HG02571 (cell line): ENCODE data around the gene MYEF2.

Source experiments
- ATAC-seq: cut with Tn5 transposase; IDR thresholded peaks from one replicate; pipeline ENCODE4 v1.9.1; 2021; ENCODE audit warnings: mild to moderate bottlenecking, moderate library complexity; ENCODE audit not compliant: unreplicated experiment

The MYEF2 gene

DNA sequence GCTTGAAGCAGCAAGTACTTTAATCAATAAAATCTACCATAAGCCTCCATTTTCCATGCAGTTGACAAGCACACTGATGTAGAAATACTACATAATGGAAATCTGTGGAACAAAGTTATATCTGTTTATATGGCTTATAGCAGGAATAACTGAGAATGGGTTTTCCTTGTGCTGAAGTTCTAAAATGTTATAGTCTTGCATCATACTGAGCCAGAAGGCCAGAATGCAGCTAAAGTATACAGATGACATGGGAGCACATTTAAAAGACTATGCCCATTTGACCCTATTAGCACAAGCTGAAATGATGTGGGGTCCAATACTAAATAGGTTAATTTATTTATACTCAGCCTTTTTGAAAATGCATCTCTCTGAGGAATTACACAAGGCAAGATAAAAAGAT lies 32.2 kb downstream of the MYEF2 start:
- no peak for ATAC-seq

DNA sequence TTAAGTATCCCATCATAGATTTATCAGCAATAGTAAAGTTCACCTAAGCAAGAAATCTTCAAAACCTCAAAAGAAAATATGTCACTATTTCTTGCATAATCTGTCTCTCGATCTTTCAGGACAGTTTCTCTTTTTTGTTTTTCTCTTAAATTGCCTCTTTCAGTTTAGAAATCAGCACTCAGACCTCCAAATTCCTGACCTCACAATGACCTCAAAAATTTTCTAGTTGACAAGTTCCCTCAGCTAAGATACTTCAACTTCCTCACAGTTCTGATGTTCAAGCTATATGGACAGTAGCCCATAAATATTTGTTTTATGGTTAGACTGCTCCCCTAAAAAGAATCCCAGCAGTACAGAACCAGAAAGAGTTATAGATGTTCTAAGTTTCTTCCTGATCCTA lies 33.2 kb downstream of the MYEF2 start:
- no peak for ATAC-seq

DNA sequence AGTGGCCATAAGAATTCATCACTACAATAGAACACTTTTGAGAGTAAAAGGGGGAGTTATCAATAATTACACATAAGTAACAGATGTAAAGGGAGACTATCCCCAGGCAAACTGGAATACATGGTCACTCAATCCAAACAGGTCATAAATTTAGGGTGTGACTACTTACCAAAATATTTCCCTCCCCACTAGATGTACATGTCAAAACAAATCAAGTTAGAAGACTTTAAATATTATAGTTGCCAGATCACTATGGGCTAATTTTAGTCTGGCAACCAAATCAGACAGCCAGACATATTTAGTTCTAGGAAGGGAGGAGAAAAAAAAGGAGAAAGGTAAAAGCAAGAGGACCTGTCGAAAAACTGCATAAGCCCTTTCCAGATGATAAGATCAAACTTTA lies 34.2 kb downstream of the MYEF2 start:
- ATAC-seq, result no peak

DNA sequence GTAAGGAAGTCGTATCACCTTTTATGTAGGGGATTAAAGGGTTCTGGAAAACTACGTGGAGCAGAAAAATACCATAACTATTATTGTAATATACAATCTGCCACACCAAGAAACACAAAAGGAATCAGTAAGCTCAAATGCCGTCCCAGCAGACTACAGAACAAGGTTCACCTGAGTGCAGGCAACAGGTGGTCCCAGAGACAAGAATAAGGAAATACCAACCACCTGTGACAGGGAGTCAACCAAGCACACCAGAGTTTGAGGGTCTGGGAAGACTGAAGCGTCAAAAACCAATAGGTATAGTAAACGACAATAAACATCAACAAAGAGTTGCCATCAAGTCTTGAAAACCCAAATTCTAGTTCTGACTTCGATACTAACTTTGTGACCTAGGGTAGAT lies 45.2 kb downstream of the MYEF2 start:
- ATAC-seq, result no peak

DNA sequence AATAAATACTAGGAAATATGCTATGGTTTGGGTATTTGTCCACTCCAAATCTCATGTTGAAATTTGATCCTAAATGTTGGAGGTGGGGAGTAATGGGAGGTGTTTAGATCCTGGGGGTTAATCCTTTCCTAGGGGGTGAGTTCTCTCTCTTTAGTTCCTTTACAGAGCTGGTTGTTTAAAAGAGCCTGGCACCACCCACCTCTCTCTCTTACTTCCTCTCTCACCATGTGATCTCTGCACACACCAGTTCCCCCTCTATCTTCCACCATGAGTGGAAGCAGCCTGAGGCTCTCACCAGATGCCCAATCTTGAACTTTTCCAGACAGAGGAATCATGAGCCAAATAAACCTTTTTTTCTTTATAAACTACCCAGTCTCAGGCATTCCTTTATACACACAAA lies 46.8 kb downstream of the MYEF2 start:
- ATAC-seq, result no peak

DNA sequence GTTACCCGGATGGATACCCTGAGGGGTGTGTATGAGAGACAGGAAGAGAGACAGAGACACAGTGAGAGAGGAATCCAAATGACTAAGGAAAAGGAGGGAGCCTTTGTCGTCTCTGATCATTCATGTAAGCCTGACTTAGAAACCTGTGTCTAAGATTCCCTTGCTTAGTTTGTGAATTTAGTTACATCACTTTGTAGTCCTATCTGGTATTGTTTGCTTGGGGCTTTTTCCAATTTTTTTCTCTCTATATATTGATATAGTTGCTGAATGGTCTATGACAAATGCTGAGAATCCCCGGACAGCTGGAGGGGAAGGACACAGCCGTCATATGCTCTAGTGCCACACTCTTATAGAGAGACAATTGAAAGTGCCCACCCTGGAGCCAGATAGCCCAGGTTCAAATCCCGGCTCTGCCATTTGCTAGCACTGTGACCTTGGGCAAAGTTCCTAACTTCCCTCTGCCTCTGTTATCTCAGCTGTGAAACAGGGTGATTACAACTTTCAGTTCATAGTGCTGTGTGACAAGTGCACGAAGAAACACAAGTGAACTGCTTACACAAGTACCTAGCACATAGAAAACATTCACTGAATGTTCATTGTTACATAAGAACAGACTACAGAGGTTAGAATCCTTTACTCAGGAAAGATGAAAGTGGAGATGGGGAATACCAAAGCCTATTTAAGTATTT lies 51.3 kb downstream of the MYEF2 start:
- ATAC-seq, result no peak

DNA sequence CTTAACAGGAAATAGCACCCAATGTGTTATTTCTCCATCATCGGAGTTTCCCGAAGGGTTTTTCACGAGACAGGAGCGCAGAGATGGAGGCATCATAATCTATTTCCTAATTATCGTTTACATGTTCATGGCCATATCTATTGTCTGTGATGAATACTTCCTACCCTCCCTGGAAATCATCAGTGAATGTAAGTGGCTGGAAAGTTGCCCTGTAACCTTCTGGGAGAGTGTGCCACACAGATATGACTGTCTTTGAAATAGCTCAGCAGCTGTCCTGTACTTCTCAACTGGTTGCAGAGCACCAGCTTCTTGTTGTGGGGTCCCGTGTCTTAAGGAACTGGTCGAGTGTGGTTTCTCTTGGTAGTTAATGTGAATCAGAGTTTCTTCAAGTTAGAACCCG lies 56.2 kb downstream of the MYEF2 start:
- ATAC-seq, result no peak

DNA sequence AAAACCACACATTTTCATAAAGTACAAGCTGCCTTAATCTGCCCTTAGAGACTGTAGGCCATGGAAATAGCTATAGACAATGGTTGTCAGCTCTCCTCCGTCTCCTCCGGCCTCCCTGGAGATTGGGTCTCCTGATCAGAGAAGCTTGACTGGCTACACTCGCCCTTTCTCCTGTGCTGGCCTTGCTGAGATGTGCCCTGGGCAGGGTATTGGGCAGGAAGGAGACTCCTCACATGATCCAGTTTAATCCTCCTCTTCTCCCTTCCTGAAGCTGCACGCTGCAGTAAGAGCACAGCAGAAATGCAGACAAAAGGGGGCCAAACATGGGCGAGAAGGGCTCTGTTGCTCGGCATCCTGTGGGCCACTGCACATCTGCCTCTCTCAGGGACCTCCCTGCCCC lies 57.4 kb downstream of the MYEF2 start, which contains the start of gene SLC24A5:
Gene SLC24A5 (plus strand): TSS at position 246 of the 400 bp plus-strand sequence. CDS start 55 bp downstream, at position 301.
- ATAC-seq, result no peak

DNA sequence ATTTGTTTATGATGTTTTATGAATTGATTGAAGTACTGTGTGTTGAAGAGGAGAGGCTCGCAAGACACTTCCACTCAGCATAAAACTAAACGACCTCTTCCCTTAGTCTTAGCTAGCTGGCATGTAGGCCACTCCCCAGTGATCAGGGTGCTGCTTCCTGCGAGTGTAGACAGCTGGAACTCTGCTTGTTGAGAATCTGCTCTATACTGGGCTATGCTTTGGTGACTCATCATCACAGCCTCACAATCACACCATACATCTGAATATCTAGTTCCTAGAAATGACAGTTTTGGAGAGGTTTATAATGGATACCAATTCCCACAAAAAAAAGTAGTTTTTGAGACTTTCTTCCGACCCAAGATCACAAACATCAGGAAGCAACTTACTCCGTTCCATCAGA lies 58.8 kb downstream of the MYEF2 start:
- no peak for ATAC-seq

DNA sequence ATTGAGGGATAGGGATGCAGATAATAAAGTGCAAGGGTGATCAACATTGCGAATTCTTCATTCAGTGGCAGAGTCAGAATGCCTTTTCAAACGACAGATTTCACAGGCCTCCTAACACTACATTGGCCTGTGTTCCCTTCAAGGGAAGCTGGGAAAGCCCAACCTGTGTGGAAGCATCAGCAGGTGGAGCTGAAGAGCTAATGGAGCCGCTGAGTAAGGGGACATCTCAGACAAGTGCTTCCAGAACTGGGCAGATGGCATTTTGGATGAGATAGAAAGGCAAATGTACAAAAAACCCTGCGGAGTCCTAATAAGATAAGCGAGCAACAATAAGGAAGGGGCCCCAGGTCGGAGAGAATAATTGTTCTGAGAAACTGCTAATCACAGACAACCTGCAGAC lies 65.9 kb downstream of the MYEF2 start:
- ATAC-seq, result no peak

DNA sequence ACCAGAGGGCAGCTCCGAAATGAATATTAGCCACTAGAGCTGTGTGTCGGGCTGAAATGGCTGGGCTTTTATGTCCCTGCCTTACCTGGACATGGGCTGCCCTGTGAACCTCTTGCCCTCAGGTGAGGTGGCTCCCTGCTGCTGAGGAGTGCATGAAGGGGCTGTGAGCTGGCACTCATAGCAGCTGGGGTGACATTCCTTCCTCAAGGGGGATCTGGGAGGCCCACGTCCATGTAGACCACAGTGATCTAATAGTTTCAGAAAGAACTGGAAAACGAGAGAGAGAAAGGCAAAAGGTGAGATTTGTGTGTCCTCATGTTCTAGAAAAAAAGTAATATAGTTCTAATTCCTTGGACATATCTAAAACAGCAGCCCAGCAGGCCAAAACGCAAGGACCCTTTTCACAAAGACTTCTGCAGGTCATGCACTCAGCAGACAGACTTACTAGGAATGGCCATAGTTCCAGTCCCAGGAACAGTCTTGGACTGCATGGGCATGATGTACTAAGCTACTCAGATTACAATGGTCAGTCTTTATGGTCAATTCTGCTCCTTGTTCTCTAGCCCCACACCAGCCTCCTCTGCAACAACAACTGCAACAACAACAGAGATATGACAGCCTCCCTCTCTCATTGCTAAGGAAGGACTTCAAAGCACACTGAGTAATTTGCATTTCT lies 68.1 kb downstream of the MYEF2 start:
- ATAC-seq, result no peak

DNA sequence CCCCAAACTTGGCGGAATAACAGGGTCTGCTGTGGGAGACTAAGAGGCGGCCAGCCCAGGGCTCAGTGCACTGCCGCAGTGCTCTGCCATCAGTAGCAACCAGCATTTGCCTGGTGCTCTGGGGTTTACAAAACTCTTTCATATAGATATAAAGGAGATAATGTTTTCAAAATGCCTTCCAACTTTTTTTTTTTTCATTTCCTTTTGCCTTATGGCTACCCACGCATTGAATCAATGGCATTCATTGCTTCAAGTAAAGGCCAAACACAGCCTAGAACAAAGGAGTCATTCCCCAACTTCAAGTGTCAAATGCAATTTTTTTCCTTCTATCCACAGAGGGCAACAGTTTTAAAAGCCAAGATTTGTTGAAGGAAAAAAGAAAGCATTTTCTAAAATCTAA lies 68.9 kb downstream of the MYEF2 start:
- no peak for ATAC-seq

DNA sequence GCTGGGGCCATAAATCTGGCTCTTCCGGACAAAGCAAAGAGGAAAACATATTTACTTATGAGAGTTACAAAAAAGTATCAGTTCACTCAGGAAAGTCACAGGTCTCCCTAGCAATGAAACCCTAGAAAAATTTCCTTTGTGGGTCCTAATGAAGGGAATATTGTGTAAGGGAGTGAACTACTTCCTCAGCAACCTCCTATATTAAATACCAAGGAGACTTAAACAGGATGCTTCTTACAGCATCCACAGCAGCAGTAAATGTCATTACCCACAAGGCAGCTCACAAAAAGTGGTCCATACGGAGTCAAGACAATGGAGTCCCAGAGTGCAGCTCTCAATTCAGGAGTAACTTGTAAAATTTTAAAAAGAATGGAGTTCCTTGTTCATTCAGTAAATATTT lies 72.2 kb downstream of the MYEF2 start:
- ATAC-seq, result no peak

DNA sequence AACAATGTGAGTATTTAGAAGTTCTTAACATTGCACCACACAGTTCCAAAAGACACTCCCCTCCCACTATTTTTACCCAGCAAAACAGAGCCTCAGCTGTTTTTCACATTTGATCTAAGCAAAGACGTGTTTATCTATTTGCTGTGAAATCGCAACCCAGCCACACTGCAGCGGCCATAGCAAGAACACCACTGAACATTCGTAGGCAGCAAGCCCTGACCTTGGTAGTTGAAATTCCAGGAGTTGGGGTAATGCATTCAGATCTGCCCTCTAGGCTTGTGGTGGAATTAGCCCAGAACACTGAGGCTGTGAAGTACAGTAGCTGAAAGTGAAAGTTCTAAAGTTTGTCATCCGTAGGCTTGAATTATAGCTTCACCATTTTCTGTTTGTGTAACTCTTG lies 74.4 kb downstream of the MYEF2 start:
- no peak for ATAC-seq

DNA sequence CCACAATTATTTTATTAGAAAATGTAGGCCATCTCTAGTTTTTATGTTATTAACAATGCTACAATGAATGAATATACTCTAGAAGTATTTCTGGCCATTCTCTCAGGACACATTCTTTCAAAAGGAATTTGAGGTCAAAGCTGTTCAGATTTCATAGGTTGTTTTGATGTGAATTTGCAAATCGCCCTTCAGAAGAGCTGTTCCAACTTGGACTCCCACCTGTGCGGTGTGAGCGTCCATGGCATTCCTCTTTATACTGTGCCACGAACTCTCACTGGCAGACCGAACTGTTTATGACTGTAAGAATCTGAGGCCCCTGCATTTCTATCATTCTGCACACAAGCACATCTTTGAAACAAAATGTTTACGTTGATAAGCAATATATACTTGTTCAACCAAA lies 75.9 kb downstream of the MYEF2 start:
- no peak for ATAC-seq

DNA sequence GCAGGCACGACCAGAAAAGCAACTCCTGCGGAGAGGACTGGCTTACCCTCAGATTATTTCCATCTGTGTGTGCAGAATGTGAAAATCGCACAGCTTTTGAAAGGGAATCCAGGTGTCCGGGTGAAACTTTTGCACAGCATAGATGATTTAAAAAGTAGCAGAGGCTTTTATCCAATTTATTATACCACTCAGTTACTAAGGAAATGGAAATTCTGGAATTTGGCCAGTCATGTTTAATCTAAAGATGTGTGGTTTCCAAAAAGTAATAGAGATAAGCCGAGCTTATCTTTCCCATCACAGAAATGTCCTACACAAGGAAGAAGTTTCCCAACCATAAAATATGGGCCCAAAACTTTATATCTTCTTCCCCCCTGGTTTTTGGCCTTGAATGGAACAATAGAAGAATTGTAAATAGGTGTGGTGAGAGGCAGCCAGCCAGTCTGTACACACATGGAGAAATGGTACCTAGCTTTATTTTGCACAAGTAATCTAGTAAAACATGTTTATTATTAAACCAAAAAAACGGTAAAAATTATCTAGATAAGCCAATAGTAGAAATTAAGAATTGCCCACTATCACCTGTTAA lies 76.6 kb downstream of the MYEF2 start:
- ATAC-seq, result no peak

DNA sequence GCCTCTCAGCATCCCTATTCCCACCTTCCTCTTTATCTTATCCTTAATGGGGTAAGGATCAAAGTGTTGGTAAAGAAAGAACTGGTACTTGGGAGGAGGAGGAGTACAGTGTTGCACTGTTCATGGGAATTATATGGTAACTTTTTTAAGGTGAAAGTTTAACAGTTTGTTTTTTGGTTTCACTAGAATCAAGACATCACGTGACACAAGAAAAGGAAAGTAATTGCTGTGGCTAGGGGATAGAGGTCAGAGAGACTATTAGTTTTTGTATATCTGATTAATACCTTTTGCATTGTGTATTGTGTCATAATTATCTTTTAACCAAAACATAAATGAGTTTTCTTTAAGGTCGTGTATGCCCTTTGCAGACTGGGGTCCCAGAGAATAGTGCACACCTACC lies 80.8 kb downstream of the MYEF2 start:
- ATAC-seq, result no peak

DNA sequence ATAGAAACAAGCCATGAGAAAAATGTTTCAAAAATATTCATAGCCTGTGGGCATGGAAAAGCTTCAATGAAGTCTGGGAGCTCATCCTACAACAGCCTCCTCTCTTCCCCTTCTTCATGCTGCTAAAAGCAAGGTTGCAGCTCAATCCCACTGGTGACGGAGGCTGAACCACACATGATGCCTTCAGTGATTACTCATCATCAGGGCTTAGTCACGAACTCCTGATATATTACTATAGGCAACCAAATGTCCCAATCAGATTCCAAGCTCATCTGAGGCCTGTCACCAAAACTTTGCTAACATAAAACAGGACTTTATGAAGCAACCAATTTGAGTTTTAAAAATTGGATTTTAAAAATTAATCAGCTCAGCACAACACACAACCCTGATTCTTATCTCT lies 81.3 kb downstream of the MYEF2 start:
- no peak for ATAC-seq

DNA sequence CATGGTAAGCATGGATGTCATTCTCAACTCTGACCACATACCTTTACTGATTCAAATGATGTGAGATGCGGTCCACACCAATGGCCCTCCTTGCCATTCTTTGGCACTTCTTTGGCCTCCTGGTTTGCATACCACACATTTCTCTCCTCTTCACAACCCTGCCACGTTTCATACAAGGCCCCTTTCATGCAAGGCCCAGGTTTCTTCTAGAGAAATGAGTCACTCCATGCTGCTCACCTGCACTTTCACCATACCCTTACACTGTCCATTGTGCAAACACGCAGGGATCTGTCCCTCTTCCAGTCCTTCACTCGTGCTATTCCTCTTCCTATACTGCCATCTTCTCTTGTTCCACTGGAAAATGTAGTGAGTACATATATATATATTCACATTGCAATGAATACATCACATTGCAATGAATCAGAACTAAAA lies 81.7 kb downstream of the MYEF2 start:
- ATAC-seq, result peak; percentile 91

DNA sequence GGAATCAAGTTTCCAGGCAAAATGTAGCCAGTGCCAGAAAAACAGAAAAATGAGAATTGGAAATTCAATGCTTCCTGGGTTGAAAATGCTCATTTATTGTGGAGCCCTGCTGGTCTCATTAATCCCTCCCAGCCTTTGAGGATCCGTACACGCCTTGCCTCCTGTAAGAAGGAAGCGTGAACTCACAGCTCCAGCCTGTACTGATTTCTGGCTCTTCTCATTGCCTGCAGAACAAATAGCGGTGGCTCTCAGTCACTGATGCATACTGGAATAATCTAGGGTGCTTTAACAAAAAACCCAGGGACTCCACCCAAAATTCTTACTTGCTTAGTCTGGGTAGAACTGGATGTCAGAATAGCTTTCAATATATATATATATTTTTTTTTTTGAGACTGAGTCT lies 86.6 kb downstream of the MYEF2 start:
- no peak for ATAC-seq

DNA sequence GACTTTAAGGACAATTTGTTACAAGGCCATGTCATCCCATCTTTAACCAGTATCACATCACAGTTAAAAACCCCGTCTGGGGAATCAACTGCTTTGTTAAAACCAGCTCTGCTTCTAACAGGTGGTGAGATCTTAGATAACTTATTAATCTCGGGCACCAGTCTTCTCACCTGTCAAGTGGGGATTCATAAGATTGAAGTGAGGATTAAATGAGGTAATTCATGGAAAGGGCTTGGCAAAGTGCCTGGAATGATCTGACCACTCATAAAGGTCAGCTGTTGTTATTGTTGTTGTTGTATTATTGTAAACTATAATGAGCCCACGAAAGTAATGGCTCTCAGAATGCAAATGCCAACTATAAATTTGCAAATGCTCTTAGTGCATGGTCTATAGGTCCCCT lies 87.4 kb downstream of the MYEF2 start:
- ATAC-seq, result no peak

DNA sequence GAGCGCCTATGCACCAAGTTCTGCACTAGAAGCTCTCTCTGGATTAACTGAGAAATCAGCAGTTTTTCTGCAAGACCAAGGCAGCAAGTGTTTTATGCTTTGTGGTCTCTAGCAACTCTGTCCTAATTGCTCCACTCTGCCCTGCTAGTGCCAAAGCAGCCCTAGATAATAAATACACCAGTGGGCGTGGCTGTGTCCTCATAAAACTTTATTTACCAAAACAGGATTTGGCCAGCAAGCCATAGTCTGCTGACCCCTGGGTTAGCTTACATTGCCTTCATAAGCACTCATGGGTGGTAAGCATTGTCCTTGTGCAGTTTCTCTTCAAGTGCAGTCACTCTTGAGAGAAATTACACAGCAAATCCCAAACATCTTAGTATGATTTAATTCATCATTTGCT lies 88.0 kb downstream of the MYEF2 start:
- no peak for ATAC-seq
